OCI-LY3 (cell line): ENCODE measurements around the gene TTC13.
"Not testable (repeated sequence)": the region's sequence is repeated elsewhere in the genome, so short reads cannot be mapped to it uniquely, and the experiment has no call there.

ENCODE experiments used
- H2AFZ ChIP-seq: fragments of 200-600, 300-600 bp; shearing (Covaris generic); 2 replicates; pipeline ENCODE4 v1.6.0; 2014; ENCODE audit warnings: antibody characterized with exemption, low read depth, low read length
- H3K27ac ChIP-seq: fragments of 200-600, 300-600 bp; sonication (generic); 2 replicates; pipeline ENCODE4 v1.5.1; 2014; ENCODE audit warnings: mild to moderate bottlenecking, low read length, moderate library complexity, mixed read lengths
- H3K27me3 ChIP-seq: fragments of 200-600, 300-600 bp; sonication (generic); 2 replicates; pipeline ENCODE4 v1.6.1; 2014; ENCODE audit warnings: low read depth, low read length, mixed read lengths
- H3K36me3 ChIP-seq: fragments of 200-600, 300-600 bp; sonication (generic); replicated peaks from 2 replicates; pipeline ENCODE3; 2014; ENCODE audit warnings: low read depth, low read length, mixed read lengths
- H3K4me1 ChIP-seq: fragments of 300-600, 200-600 bp; sonication (generic); 2 replicates; pipeline ENCODE4 v1.6.1; 2014; ENCODE audit warnings: low read length, mixed read lengths
- H3K4me2 ChIP-seq: fragments of 200-600, 300-600 bp; sonication (generic); 2 replicates; pipeline ENCODE4 v1.6.1; 2014; ENCODE audit warnings: low read length, mixed read lengths
- H3K4me3 ChIP-seq: fragments of 300-600, 200-600 bp; sonication (generic); 2 replicates; pipeline ENCODE4 v1.5.1; 2014; ENCODE audit warnings: antibody characterized with exemption, mild to moderate bottlenecking, low read length, moderate library complexity
- H3K79me2 ChIP-seq: fragments of 300-600, 200-600 bp; shearing (Covaris generic); 2 replicates; pipeline ENCODE4 v1.6.1; 2014; ENCODE audit warnings: mild to moderate bottlenecking, low read length, mixed read lengths
- H3K9ac ChIP-seq: fragments of 300-600, 200-600 bp; shearing (Covaris generic); 2 replicates; pipeline ENCODE4 v1.6.0; 2014; ENCODE audit warnings: mild to moderate bottlenecking, low read length, moderate library complexity
- H3K9me3 ChIP-seq: fragments of 200-600, 300-600 bp; shearing (Covaris generic); 2 replicates; pipeline ENCODE4 v1.6.1; 2014; ENCODE audit warnings: low read length, mixed read lengths; ENCODE audit not compliant: insufficient read depth
- H4K20me1 ChIP-seq: fragments of 200-600, 300-600 bp; sonication (generic); 2 replicates; pipeline ENCODE4 v1.6.1; 2016; ENCODE audit warnings: low read length, mixed read lengths; ENCODE audit not compliant: insufficient read depth
- CTCF ChIP-seq: fragments of 200-600, 300-600 bp; sonication (generic); IDR thresholded peaks from 2 replicates; pipeline ENCODE4 v1.5.1; 2014; ENCODE audit warnings: antibody characterized with exemption, low read length, low read depth
- EZH2phosphoT487 ChIP-seq: fragments of 200-600 bp; shearing (Covaris generic); IDR thresholded peaks from 2 replicates; pipeline ENCODE4 v1.6.1; 2018; ENCODE audit warnings: antibody characterized with exemption, mixed run types, low read depth

Gene TTC13

GRCh38 chr1:231023150-231023549, 44.5 kb upstream of the TTC13 start:
- Histone ChIP-seq H3K4me2 (no peak overlapping the region), H3K79me2 (peaks cover 6% of the 10 kb centered on the region; the same call in 1 of the 2 replicates), H3K36me3 (peaks cover 8% of the 10 kb centered on the region), H3K9ac (no peak overlapping the region), H3K27ac (no peak overlapping the region), H3K4me3 (no peak overlapping the region), H4K20me1 (peaks cover 14% of the 10 kb centered on the region), H2AFZ (no peak overlapping the region), H3K9me3 (no peaks in the 10 kb centered on the region), H3K27me3 (no peaks in the 10 kb centered on the region), H3K4me1 (no peaks in the 10 kb centered on the region)
- TF ChIP-seq CTCF (no peak), EZH2phosphoT487 (no peak)

GRCh38 chr1:231022543-231022942, 43.9 kb upstream of the TTC13 start:
- not testable (repeated sequence) for H3K27ac ChIP-seq, H3K4me2 ChIP-seq, H3K9me3 ChIP-seq, H3K79me2 ChIP-seq, H2AFZ ChIP-seq, H3K4me1 ChIP-seq, H3K27me3 ChIP-seq, H3K4me3 ChIP-seq, H3K36me3 ChIP-seq, H3K9ac ChIP-seq
- H4K20me1 ChIP-seq: peaks cover 11% of the 10 kb centered on the region

- Histone ChIP-seq H3K4me2 (no peak overlapping the region), H3K27me3 (no peaks in the 10 kb centered on the region), H3K79me2 (no peaks in the 10 kb centered on the region; the same call in 1 of the 2 replicates), H4K20me1 (peaks cover 1% of the 10 kb centered on the region), H3K27ac (no peak overlapping the region), H3K4me3 (no peak overlapping the region), H3K9me3 (no peaks in the 10 kb centered on the region), H3K9ac (no peak overlapping the region), H2AFZ (no peak overlapping the region), H3K4me1 (no peaks in the 10 kb centered on the region), H3K36me3 (peaks cover 8% of the 10 kb centered on the region)
- TF ChIP-seq CTCF (no peak), EZH2phosphoT487 (no peak)
These were observed 42.9 kb upstream of the TTC13 start for GRCh38 chr1:231021540-231022031.

GRCh38 chr1:231020816-231021215, 42.2 kb upstream of the TTC13 start:
- H3K27me3 ChIP-seq: no peaks in the 10 kb centered on the region
- no peaks in the 10 kb centered on the region; the same call in 1 of the 2 replicates for H4K20me1 ChIP-seq
- no peak for TF ChIP-seq CTCF
- TF ChIP-seq EZH2phosphoT487: no peak
- H3K9ac ChIP-seq: no peak overlapping the region
- no peaks in the 10 kb centered on the region; the same call in 1 of the 2 replicates for H3K79me2 ChIP-seq
- no peak overlapping the region for H3K4me3 ChIP-seq
- H3K4me1 ChIP-seq: no peaks in the 10 kb centered on the region
- no peak overlapping the region for H3K4me2 ChIP-seq
- no peak overlapping the region for H2AFZ ChIP-seq
- peaks cover 8% of the 10 kb centered on the region for H3K36me3 ChIP-seq
- no peaks in the 10 kb centered on the region for H3K9me3 ChIP-seq
- no peak overlapping the region for H3K27ac ChIP-seq
